ENCODE data around the gene NPBWR2.

DNA sequence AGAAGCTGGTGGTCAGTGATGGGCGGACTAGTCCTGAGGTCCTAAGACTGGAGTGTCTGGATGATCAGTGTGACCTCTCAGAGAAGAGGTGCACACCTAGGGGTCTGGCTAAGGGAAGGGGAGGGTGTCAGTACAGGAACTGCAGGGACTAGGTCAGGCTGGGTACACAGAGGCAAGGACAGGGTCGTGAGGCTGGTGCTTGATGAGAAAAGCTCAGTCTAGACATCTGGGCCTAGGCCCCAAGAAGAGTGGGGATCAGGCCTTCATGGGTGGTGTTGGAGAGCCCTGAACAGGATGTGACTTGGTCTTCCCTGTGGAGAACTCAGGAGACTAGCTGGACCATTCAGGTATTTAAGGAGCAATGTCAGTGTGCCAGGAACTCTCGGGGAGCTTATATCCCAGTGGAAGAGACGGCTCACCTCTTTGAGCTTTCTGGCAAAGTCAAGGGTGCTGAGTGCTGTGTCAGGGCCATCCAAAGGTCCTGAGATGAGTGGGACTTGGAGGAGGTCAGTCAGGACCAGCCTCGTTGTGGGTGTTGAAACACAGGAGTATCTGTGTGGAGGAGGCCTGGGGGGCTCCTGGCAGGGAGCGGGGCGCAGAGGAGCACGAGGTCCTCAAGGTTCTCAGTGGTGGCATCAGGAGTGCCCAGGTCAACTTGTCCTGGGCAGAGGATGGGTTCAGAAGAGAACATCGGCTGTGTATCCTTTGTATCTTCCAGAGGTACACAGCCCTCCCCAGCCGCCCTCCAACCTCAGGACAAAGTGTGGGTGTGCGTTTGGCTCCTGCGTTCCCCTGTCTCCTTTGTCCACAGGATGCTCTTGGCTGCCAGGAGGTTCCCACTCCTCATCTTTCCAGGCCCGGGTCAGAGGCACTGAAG is 43.6 kb upstream of the NPBWR2 start:
- TF ChIP-seq, protein P1, sequence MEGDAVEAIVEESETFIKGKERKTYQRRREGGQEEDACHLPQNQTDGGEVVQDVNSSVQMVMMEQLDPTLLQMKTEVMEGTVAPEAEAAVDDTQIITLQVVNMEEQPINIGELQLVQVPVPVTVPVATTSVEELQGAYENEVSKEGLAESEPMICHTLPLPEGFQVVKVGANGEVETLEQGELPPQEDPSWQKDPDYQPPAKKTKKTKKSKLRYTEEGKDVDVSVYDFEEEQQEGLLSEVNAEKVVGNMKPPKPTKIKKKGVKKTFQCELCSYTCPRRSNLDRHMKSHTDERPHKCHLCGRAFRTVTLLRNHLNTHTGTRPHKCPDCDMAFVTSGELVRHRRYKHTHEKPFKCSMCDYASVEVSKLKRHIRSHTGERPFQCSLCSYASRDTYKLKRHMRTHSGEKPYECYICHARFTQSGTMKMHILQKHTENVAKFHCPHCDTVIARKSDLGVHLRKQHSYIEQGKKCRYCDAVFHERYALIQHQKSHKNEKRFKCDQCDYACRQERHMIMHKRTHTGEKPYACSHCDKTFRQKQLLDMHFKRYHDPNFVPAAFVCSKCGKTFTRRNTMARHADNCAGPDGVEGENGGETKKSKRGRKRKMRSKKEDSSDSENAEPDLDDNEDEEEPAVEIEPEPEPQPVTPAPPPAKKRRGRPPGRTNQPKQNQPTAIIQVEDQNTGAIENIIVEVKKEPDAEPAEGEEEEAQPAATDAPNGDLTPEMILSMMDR (IDR thresholded peaks at IDR 0.05): no peak
- no peak for TF ChIP-seq POLR2A (IDR thresholded peaks at IDR 0.05)
- TF ChIP-seq EP300 (IDR thresholded peaks at IDR 0.05): no peak
